ENCODE results near the gene CELSR3.
A peak's percentile ranks its signal among the peaks of the same experiment; 100 is the strongest.

CELSR3 gene

GRCh38 chr3:48650723-48651122 is 12.0 kb downstream of the CELSR3 start:
- ATAC-seq (replicated peaks; ENCODE audit: extremely low read depth, poor library complexity, severe bottlenecking) (no peak), DNase-seq (ENCODE audit: low spot score in 2 of 2) (no peak)
- no peaks in the 10 kb centered on the region for H3K27me3 Mint-ChIP-seq
- H3K4me3 Mint-ChIP-seq = no peak overlapping the region
- H3K36me3 Mint-ChIP-seq (ENCODE audit: insufficient read depth) = peaks cover 3% of the 10 kb centered on the region
- H3K4me1 Mint-ChIP-seq = no peaks in the 10 kb centered on the region
- H3K27ac Mint-ChIP-seq (ENCODE audit: low read depth) = no peak overlapping the region
- no peaks in the 10 kb centered on the region for H3K9me3 Mint-ChIP-seq

- no peak for DNase-seq (ENCODE audit: low spot score in 2 of 2)
- no peaks in the 10 kb centered on the region for H3K4me1 Mint-ChIP-seq
- no peaks in the 10 kb centered on the region for H3K27me3 Mint-ChIP-seq
- no peak for ATAC-seq (replicated peaks; ENCODE audit: extremely low read depth, poor library complexity, severe bottlenecking)
- no peak overlapping the region for H3K27ac Mint-ChIP-seq (ENCODE audit: low read depth)
- no peaks in the 10 kb centered on the region for H3K9me3 Mint-ChIP-seq
- H3K4me3 Mint-ChIP-seq = no peak overlapping the region
- H3K36me3 Mint-ChIP-seq (ENCODE audit: insufficient read depth) = no peaks in the 10 kb centered on the region
Observed at GRCh38 chr3:48648188-48648850, 14.4 kb downstream of the CELSR3 start.

GRCh38 chr3:48647714-48648113 is 15.0 kb downstream of the CELSR3 start:
- Mint-ChIP-seq H3K4me1 (no peaks in the 10 kb centered on the region), H3K27me3 (no peaks in the 10 kb centered on the region), H3K4me3 (no peak overlapping the region), H3K9me3 (no peaks in the 10 kb centered on the region), H3K36me3 (ENCODE audit: insufficient read depth) (no peaks in the 10 kb centered on the region), H3K27ac (ENCODE audit: low read depth) (no peak overlapping the region)
- DNase-seq (ENCODE audit: low spot score in 2 of 2) (no peak), ATAC-seq (replicated peaks; ENCODE audit: extremely low read depth, poor library complexity, severe bottlenecking) (no peak)

GRCh38 chr3:48644898-48645760 is 17.6 kb downstream of the CELSR3 start:
- Mint-ChIP-seq H3K4me1 (no peaks in the 10 kb centered on the region), H3K27ac (ENCODE audit: low read depth) (no peak overlapping the region), H3K9me3 (no peaks in the 10 kb centered on the region), H3K36me3 (ENCODE audit: insufficient read depth) (no peaks in the 10 kb centered on the region), H3K4me3 (no peak overlapping the region), H3K27me3 (no peaks in the 10 kb centered on the region)
- DNase-seq (ENCODE audit: low spot score in 2 of 2) (no peak), ATAC-seq (replicated peaks; ENCODE audit: extremely low read depth, poor library complexity, severe bottlenecking) (no peak)

- Mint-ChIP-seq H3K4me3 (no peak overlapping the region), H3K27ac (ENCODE audit: low read depth) (no peak overlapping the region), H3K36me3 (ENCODE audit: insufficient read depth) (no peaks in the 10 kb centered on the region), H3K4me1 (peaks cover 5% of the 10 kb centered on the region), H3K9me3 (no peaks in the 10 kb centered on the region), H3K27me3 (no peaks in the 10 kb centered on the region)
- ATAC-seq (replicated peaks; ENCODE audit: extremely low read depth, poor library complexity, severe bottlenecking) (no peak), DNase-seq (ENCODE audit: low spot score in 2 of 2) (no peak)
Observed at GRCh38 chr3:48642605-48643004, 20.1 kb downstream of the CELSR3 start.

GRCh38 chr3:48641396-48641795 is 21.3 kb downstream of the CELSR3 start:
- Mint-ChIP-seq H3K4me1 (peaks cover 5% of the 10 kb centered on the region), H3K36me3 (ENCODE audit: insufficient read depth) (no peaks in the 10 kb centered on the region), H3K27ac (ENCODE audit: low read depth) (no peak overlapping the region), H3K4me3 (no peak overlapping the region), H3K27me3 (no peaks in the 10 kb centered on the region), H3K9me3 (no peaks in the 10 kb centered on the region)
- ATAC-seq (replicated peaks; ENCODE audit: extremely low read depth, poor library complexity, severe bottlenecking) = no peak
- DNase-seq (ENCODE audit: low spot score in 2 of 2) = no peak

GRCh38 chr3:48639944-48640606 is 22.6 kb downstream of the CELSR3 start:
- Mint-ChIP-seq H3K27ac (ENCODE audit: low read depth) (no peak overlapping the region), H3K9me3 (no peaks in the 10 kb centered on the region), H3K27me3 (no peaks in the 10 kb centered on the region), H3K4me1 (peaks cover 5% of the 10 kb centered on the region), H3K36me3 (ENCODE audit: insufficient read depth) (no peaks in the 10 kb centered on the region), H3K4me3 (no peak overlapping the region)
- ATAC-seq (replicated peaks; ENCODE audit: extremely low read depth, poor library complexity, severe bottlenecking) (no peak), DNase-seq (ENCODE audit: low spot score in 2 of 2) (no peak)

GRCh38 chr3:48637305-48637704 is 25.4 kb downstream of the CELSR3 start:
- no peak for ATAC-seq (replicated peaks; ENCODE audit: extremely low read depth, poor library complexity, severe bottlenecking)
- H3K27me3 Mint-ChIP-seq = no peaks in the 10 kb centered on the region
- peaks cover 1% of the 10 kb centered on the region for H3K36me3 Mint-ChIP-seq (ENCODE audit: insufficient read depth)
- H3K4me1 Mint-ChIP-seq = peaks cover 16% of the 10 kb centered on the region
- no peaks in the 10 kb centered on the region for H3K9me3 Mint-ChIP-seq
- DNase-seq (ENCODE audit: low spot score in 2 of 2) = no peak
- H3K4me3 Mint-ChIP-seq = peak overlapping the region; percentile 26
- H3K27ac Mint-ChIP-seq (ENCODE audit: low read depth) = no peak overlapping the region

- Mint-ChIP-seq H3K27ac (ENCODE audit: low read depth) (no peak overlapping the region), H3K27me3 (no peaks in the 10 kb centered on the region), H3K4me1 (peaks cover 16% of the 10 kb centered on the region), H3K36me3 (ENCODE audit: insufficient read depth) (peaks cover 1% of the 10 kb centered on the region), H3K4me3 (peak overlapping the region; percentile 89), H3K9me3 (no peaks in the 10 kb centered on the region)
- no peak for DNase-seq (ENCODE audit: low spot score in 2 of 2)
- no peak for ATAC-seq (replicated peaks; ENCODE audit: extremely low read depth, poor library complexity, severe bottlenecking)
Observed at GRCh38 chr3:48636149-48636655, 26.5 kb downstream of the CELSR3 start.

GRCh38 chr3:48635222-48636021 is 27.3 kb downstream of the CELSR3 start, which contains the start of gene SLC26A6:
SLC26A6 (minus strand) TSS chr3:48635461; CDS start chr3:48635393, 68 bp downstream.
- DNase-seq (ENCODE audit: low spot score in 2 of 2) = peak; percentile 80 to 83
- H3K36me3 Mint-ChIP-seq (ENCODE audit: insufficient read depth) = peaks cover 4% of the 10 kb centered on the region
- H3K4me3 Mint-ChIP-seq = peak within 1 kb of the TSS; percentile 89
- H3K27me3 Mint-ChIP-seq = no peaks in the 10 kb centered on the region
- peak; percentile 95 for ATAC-seq (replicated peaks; ENCODE audit: extremely low read depth, poor library complexity, severe bottlenecking)
- peak within 1 kb of the TSS; percentile 72 for H3K27ac Mint-ChIP-seq (ENCODE audit: low read depth)
- H3K9me3 Mint-ChIP-seq = no peaks in the 10 kb centered on the region
- H3K4me1 Mint-ChIP-seq = peaks cover 16% of the 10 kb centered on the region

- Mint-ChIP-seq H3K4me1 (peaks cover 16% of the 10 kb centered on the region), H3K27me3 (no peaks in the 10 kb centered on the region), H3K4me3 (peak overlapping the region; percentile 89), H3K36me3 (ENCODE audit: insufficient read depth) (peaks cover 5% of the 10 kb centered on the region), H3K27ac (ENCODE audit: low read depth) (no peak overlapping the region), H3K9me3 (no peaks in the 10 kb centered on the region)
- ATAC-seq (replicated peaks; ENCODE audit: extremely low read depth, poor library complexity, severe bottlenecking) (peak; percentile 22), DNase-seq (ENCODE audit: low spot score in 2 of 2) (no peak)
Observed at GRCh38 chr3:48634661-48635221, 27.9 kb downstream of the CELSR3 start.

GRCh38 chr3:48633743-48634142 is 28.9 kb downstream of the CELSR3 start:
- H3K36me3 Mint-ChIP-seq (ENCODE audit: insufficient read depth) = peaks cover 5% of the 10 kb centered on the region
- no peaks in the 10 kb centered on the region for H3K9me3 Mint-ChIP-seq
- H3K27me3 Mint-ChIP-seq = no peaks in the 10 kb centered on the region
- ATAC-seq (replicated peaks; ENCODE audit: extremely low read depth, poor library complexity, severe bottlenecking) = no peak
- peaks cover 16% of the 10 kb centered on the region for H3K4me1 Mint-ChIP-seq
- H3K4me3 Mint-ChIP-seq = peak overlapping the region; percentile 89
- DNase-seq (ENCODE audit: low spot score in 2 of 2) = no peak
- no peak overlapping the region for H3K27ac Mint-ChIP-seq (ENCODE audit: low read depth)

All from central memory CD8-positive, alpha-beta T cell (primary cell).